Stimulated activated CD4-positive, alpha-beta T cell treated with anti-CD3 and anti-CD28 coated beads, Interleukin-15, amount 100 ng/mL, for 48 hours (primary cell): ENCODE measurements around the gene GABBR2.
"Not testable (repeated sequence)": the region's sequence is repeated elsewhere in the genome, so short reads cannot be mapped to it uniquely, and the experiment has no call there.

ENCODE experiments used
- DNase-seq, 2 donors: peaks; one replicate each; pipeline ENCODE4 v3.0.0-alpha.2; 2020; ENCODE audit warnings: low read depth in 2 of 2

GABBR2 gene

GRCh38 chr9:98515506-98516204 is 193.1 kb downstream of the GABBR2 start:
- no peak for DNase-seq

DNA sequence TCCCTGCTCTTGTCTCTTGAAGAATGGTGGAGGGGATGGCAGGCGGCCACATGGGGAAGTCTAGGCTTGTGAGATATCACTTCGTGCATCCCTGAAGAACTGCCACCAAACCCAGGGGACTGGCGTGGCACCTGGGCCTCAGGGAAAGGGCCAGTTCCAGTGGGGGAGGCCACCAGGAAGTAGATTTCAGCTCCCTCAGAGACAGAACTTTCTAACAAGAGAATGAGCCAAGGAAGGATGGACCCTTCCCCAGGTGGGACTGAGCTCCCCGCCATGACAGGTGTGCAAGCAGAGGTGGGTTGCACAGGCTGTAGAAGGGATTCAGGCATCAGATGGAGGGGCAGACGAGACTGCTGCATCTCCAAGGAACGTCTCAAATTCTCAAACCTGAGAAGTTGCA is 193.9 kb downstream of the GABBR2 start:
- DNase-seq, result no peak

GRCh38 chr9:98508217-98508919 is 200.4 kb downstream of the GABBR2 start:
- not testable (repeated sequence) for DNase-seq

DNA sequence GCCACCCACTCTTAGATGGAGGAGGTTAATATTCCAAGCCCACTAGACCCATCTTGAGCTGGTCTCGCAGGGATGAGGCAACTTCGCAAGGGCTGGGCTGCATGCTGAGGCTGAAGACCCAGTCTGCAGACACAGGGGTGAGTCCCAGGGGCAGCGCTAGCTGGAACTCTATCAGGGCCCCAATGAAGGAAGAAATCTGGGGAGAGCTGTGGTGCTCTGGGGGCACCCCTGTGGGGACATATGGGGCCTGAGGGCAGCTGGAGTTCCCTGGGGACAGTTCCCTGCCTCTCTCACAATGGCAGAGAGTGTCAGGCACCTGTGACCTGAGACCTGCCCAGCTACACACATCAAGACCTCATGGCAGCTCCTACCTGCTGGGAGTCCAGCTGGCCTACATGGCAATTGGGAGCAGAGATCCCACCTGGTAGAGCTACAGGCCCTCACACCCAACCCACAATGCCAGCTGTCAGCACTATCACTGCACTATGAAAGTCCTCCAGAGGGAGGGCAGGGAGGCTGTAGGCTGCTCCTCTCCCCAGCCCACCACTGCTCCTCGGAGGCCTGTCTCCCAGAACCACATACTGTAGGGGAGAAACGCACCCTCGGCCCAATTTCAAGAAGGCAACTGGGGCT is 202.2 kb downstream of the GABBR2 start:
- no peak for DNase-seq

- DNase-seq, result no peak
Observed at GRCh38 chr9:98504298-98505282, 204.1 kb downstream of the GABBR2 start.

- no peak for DNase-seq
Observed at GRCh38 chr9:98503867-98504266, 204.9 kb downstream of the GABBR2 start.

- DNase-seq, result no peak
Observed at GRCh38 chr9:98502976-98503325, 205.8 kb downstream of the GABBR2 start.

DNA sequence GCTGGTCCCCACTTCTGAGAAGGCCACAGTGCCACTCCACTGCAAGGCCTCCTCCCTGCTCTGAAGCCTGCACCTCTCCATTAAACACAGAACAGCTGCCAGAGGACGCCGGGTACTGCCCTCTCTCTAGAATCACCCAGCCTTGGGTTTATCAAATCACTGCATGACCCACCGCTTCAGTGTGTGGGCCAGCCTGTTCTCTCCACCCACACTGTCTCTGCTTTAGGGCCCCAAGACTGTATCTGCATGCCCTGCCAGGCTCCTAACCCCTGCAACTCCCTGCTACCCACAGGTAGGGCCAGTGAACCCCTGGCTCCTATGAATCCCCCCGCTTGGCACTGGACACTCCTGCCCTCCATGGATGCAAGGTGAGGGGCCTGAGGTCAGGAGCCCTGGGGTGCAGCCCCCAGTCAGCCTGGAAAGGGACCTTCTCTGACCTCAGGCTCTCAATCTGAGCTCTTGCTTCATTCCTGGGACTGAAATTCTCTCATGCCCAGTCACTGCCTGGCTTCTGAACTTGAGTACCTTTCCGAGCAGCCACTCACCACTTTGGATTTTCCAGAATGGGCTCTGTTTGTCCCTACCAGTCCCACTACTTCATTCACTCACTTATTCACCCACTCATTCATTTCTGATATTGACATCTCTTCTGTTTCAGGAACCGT is 206.3 kb downstream of the GABBR2 start:
- no peak for DNase-seq

DNA sequence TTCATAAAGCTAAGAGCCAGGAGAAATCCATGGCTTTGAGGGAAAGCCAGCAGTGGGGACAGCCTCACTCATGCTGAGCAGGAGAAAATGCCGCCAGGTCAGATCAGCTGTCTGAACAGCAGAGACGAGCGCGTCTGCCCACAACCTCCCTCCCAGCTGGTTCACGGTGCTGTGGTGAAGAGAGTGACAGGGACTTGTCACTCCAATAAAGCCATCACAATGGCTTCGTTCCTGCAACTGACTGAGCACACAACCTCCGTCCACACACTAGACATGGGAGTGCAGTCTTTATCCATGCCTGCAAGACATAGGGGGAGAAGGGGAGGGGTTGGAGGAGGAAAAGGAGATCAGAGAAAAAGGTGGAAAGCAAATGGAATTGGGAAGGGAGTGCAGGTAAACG is 206.9 kb downstream of the GABBR2 start:
- DNase-seq, result no peak

GRCh38 chr9:98501259-98501658 is 207.5 kb downstream of the GABBR2 start:
- DNase-seq, result not testable (repeated sequence)

DNA sequence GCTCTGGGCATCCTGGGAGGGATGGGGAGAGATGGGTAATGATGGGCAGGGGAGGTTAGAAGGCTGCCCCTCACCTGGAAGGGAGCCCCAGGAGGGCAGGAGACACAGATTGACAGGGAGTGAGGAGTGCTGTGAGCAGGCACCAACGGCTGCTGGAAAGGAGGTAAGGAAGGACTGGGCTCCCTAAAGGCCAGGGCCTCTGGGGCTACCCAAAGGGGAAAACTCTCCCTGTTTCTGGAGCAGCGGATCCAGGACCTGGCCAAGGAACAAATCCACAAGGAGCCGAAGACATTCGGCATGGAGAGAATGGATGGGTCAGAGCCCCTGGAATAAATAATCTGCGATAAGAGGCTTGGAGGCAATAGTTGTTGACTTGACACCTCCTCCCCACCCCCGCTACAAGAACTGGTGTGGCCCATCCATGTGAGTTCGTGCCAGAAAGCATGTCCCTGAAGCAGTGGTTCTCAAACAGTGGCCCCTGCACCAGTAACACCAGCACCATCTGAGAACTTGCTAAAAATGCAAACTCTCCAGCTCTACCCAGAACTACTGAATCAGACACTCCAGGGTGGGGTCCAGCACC is 208.3 kb downstream of the GABBR2 start:
- no peak for DNase-seq

DNA sequence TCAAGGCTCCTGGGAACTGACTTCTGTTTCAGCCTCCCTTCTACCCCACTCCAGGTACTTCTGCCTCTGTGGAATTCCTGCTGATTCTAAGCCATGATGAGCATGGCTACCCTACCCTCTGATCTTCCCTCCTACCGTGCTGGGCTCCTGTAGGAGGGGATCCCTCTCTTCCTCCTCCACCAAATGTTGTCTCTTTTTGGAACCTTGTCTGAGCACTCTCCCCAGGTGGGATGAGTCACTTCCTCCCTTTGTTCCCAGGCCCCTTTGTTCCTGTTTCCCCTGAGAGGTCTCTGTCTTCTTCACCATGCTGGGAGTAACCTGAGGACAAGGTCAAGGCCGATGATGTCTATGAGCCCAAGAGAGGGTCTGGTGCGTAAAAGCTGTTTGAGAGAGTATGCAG is 213.2 kb downstream of the GABBR2 start:
- no peak for DNase-seq

DNA sequence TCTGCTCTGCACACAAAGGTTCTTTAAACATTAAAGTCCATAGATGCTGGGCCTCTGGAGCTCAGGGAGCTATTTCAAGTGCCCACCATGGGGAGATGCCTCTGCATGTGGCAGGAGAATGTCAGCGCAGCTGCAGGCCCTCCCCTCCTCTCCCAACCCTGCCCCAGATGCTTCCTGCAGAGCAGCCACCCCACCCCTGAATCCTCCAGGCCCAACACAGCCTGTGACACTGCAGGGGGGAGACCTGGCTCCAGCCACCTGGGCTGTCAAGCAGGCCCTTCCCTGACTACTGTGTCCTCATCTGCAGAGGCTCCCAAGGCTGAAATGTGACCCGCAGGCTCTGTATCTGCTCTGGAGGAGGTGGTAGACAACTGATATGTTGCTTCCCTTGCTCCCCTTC is 213.9 kb downstream of the GABBR2 start:
- DNase-seq, result no peak

DNA sequence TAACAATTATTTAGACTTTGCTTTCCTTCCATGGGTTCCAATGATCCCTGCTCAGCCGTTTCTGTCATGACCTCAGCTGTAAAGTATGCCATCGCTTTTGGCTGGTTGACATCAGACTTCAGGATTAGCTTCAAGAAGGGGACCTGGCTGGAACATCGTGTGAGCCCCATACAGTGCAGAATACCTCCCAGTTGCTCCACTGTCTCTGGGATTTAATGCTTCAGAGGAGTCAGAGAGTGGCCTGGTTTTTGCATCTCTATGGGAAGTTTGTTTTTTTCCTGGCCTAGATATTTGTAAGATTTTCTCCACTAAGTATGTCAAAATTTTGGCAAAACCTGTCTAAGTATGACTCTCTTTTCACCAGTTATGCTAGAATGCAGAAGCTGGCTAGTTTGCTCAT is 216.9 kb downstream of the GABBR2 start:
- DNase-seq, result no peak

- DNase-seq, result no peak
Observed at GRCh38 chr9:98491231-98491651, 217.5 kb downstream of the GABBR2 start.

DNA sequence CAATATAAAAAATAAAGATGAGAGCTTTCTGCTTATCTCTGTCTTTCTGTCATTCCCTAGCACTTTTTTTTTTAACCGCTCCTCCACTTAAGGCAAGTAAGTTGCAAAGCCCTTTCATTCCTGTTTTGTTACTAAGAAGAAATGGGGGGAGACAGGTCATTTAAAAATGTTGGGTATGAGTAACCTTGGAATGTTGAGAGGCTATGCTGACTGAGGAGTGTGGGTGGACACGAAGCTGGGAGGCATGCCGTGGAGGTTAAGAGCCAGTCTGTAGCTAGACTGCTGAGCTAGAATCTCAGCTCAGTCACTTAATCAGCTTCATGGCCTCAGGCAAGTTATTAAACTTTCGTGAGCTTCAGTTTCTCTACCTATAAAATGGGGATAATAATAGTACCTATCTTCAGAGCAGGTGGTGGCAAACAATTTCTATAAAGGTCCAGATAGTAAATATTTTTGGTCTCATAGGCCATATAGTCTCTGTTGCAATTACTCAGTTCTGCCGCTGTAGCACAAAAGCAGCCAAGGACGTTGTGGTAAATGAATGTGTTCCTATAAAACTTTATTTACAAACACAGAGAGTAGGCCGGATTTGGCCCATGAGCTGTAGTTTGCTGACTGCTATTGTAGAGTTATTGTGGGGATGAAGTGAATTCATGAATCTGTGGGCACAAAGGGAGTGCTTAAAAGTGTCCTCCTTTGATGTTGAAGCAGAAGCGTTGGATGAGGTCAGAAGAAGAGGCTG is 220.0 kb downstream of the GABBR2 start:
- DNase-seq, result no peak

DNA sequence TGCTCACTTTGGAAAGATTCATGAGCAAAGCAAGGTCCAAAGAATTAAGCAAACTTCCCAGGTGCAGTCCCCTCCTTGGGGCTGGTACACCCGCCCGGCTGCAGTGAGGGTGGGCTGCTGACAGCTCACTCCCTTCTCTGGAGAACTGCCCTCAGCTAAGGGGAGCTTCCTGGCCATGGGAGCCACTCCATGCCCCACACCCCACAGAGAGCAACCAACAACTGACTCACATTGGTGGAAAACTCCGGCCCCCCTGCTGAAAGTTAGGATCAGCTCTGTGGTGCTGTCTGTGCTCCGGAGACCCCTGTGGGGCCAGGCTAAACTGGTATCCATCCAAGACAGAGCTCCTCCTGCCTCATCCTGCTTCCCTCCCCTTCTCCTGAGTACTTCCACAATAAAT is 223.0 kb downstream of the GABBR2 start:
- no peak for DNase-seq

DNA sequence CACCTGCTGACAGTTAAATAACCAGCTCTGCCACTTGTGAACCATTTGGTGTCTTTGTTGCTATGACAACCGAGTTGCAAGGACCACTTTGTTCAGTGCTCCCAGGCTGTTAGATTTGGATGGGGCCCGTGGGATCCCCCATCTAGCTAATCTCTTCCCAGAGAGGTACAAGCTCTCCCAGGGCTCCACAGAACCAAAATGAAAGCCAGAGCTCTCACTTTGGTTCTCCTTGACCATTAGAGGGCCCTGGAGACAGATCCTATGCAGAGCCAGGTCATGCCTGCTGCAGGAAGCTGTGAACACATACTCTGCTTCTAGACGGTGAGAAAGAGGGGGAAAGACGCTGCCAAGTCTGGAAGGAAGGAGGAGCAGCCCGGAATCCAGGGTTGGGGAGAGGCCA is 224.6 kb downstream of the GABBR2 start:
- DNase-seq, result no peak

DNA sequence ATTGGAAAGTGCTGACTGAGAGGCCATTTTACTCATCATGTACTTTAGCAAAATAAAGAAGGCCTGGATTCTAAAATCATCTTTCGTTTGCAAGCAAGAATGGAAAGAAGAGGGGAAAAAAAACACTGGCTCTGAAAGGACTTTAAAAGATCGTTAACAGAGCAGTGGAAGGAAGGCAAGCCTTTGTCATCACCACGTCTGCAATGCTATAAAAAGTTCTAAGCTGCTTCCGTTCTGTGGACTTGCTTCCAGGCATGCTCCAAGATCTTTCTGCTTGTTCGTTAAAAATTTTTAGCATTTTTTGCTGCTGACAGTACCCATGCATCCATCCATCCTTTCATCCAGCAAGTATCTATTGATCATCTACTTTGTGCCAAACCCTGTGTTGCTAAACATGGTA is 226.5 kb downstream of the GABBR2 start:
- DNase-seq, result no peak

- no peak for DNase-seq
Observed at GRCh38 chr9:98481676-98482075, 227.1 kb downstream of the GABBR2 start.
